Measurements from ENCODE around the gene HRNR. TPM values are rescaled to one million over a fixed set of nuclear protein-coding genes. Genes with fewer than 3 reads are reported as not detected.
"Not testable (repeated sequence)": the region's sequence is repeated elsewhere in the genome, so short reads cannot be mapped to it uniquely, and the experiment has no call there.

HRNR gene
- under 0.01 TPM in 1 of 2 replicates, not detected in the other for total RNA-seq

GRCh38 chr1:152224093-152224492 lies at the start of gene HRNR:
Gene HRNR, minus strand, starts transcription at chr1:152224193. Its CDS starts 940 bp downstream, at chr1:152223253.
- no peak for DNase-seq

GRCh38 chr1:152256394-152256793 lies 32.4 kb upstream of the HRNR start:
- DNase-seq: not testable (repeated sequence)

DNA sequence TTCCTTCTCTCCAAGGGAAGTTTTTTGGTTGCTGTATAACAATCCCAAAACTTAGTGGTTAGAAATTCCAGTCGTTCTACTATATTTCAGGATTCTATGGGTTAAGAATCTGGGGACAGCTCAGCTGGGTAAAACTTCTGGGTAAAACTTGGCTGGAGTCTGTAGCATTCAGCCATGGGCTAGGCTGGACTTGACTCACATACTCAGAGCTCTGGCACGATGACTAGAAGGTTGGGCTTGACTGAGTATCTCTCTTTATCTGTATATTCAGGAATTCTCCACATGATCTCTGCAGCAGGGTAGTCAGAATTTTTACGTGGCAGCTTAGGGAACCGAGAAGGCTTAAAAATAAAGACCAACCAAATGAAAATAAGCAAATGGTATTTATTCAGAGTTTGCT lies 28.2 kb upstream of the HRNR start:
- DNase-seq: no peak

DNA sequence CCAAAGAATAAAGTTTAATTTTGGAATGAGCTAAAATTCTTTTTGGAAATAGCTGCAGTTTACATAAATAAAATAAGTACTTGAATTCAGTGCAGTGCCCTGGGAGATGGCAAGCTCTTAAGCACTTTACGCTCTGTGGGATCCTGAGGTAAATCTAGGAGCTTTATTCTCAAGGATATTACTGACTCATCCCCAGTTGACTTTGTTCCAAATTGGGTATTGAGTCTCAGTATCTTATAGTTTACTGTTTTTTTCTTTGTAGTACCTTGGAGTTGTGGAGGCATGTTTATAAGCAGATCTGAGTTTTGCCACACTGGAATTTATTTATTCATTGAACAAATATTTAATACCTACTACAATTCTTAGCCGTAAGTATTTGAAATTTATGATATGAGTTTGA lies 27.4 kb upstream of the HRNR start:
- no peak for DNase-seq

- DNase-seq: no peak
These were observed 23.3 kb upstream of the HRNR start for GRCh38 chr1:152247316-152247715.

DNA sequence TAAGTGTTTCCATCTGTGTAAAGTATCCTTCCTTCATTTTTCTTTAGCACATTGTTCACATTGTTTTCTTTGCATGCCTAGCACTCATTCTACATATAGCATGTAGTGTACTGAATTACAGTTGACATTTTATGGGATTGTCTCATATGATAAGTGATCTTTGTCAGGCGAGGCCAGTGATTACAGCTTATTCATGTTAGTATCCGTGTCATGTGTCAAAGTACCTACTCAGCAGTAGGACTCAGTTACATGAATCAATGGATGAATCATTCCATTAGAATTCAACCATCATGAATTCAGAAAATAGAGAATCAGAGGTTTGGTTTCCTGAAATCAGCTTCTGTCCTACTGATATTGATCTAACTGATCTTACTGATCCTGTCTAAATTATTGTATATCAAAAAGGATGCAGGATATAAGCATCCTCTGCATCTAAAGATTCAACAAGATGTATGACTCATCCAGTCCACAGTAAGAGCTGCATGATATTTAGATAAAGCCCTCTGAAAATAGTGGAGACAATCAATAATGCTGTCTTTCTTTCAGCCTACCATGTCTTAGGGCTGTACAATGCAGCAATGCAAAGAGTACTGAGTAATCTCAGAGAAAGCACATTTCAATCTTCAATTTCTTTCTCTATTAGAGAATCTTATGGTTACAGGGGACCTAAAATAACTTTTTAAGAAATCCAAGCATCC lies 20.7 kb upstream of the HRNR start:
- DNase-seq: no peak

- no peak for DNase-seq
These were observed 13.1 kb upstream of the HRNR start for GRCh38 chr1:152237093-152237492.

- no peak for DNase-seq
These were observed 4.8 kb upstream of the HRNR start for GRCh38 chr1:152228831-152229230.

GRCh38 chr1:152227310-152227928 lies 3.4 kb upstream of the HRNR start:
- no peak for DNase-seq

GRCh38 chr1:152225678-152226077 lies 1.7 kb upstream of the HRNR start:
- DNase-seq: no peak

- no peak for DNase-seq
These were observed 3.5 kb downstream of the HRNR start for GRCh38 chr1:152220166-152221163.

DNA sequence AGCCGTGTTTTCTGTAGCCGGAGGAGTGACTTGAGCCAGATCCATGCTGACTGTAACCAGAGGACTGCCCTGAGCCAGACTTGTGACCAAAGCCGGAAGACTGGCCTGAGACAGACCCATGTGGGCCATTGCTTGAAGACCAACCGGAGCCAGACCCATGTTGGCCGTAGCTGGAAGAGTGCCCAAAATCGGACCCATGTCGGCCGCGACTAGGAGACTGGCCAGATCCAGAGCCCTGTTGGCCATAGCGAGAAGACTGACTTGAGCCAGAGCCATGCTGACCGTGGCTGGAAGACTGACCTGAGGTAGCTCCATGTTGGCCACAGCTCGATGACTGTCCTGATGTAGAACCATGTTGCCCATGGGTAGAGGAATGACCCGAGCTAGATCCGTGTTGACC lies 4.6 kb downstream of the HRNR start:
- DNase-seq: not testable (repeated sequence)

- DNase-seq: no peak
These were observed 5.1 kb downstream of the HRNR start for GRCh38 chr1:152218762-152219436.

GRCh38 chr1:152215604-152216003 lies 8.4 kb downstream of the HRNR start:
- DNase-seq: not testable (repeated sequence)

- DNase-seq: not testable (repeated sequence)
These were observed 9.1 kb downstream of the HRNR start for GRCh38 chr1:152214911-152215310.

- no peak for DNase-seq
These were observed 25.0 kb downstream of the HRNR start for GRCh38 chr1:152198982-152199381.

- no peak for DNase-seq
These were observed 26.5 kb downstream of the HRNR start for GRCh38 chr1:152197361-152197941.

GRCh38 chr1:152191711-152192110 lies 32.3 kb downstream of the HRNR start:
- no peak for DNase-seq

- DNase-seq: no peak
These were observed 32.7 kb downstream of the HRNR start for GRCh38 chr1:152191260-152191659.

DNA sequence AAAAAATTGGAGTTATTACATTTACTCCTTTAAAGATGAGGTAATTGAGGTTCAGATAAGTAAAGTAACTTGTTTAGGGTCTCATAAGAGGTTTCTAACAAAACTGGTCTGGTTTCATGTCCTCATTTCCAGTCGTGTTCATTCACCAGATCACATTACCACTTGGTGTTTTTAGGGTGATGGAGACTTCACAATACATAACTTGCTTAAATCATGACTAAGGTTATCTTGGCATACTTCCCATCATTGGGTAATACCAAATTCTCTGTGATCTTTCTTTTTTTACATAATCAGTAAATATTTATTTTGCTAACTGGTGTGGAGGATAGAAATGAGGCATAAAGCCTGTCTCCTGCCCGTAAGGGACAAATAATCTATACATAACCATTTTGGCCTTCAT lies 33.4 kb downstream of the HRNR start:
- DNase-seq: no peak

DNA sequence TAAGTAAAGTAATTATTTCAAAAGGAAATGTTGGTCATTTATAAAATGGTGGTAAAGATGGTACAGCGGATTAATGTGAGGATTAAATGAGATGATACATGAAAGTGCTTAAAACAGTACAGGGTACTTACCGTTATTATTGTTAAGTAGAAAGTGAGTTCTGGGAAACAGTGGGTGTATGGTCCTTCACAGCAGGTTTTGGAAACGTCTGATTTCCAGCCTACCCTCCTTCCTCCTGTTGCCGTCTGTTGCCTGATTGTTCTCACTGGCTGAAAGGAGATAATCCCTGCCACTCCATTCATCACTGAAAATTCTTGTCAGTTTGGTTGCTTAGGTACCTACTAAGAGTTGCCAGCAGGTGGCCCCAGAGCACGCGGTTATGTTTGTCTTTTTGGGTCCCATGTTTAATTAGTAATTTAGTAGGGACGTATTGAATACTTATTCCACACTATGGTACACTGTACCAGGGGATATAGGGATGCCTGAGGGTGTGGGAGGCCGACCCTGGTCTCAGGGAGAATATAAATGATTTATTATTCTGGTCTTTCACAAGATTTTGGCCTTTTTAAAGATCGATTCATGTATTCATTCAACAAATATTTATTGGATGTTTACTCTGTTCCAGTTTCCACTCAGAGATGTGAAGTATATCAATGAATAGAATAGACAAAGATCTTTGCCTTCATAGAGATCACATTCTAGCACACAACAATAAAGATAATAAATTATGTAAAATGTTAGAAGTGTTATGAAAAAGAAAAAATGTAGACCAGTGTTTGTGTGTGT lies 34.1 kb downstream of the HRNR start:
- peak; percentile 82 for DNase-seq

Data from dermis blood vessel endothelial cell (primary cell).